H9 (cell line): ENCODE results near the gene TGM4. TPM values are rescaled to one million over a fixed set of nuclear protein-coding genes. Genes with fewer than 3 reads are reported as not detected.

Experiments used
- DNase-seq: peaks from one replicate; pipeline ENCODE4 v3.0.0-alpha.2; 2017
- H2AFZ ChIP-seq: one replicate; pipeline ENCODE4 v1.6.1; 2013; ENCODE audit warnings: mild to moderate bottlenecking, low read length, control low read depth, moderate library complexity
- H2AK5ac ChIP-seq: 2 replicates; pipeline ENCODE4 v1.6.1; 2013; ENCODE audit warnings: low read length, control low read depth, mixed read lengths; ENCODE audit not compliant: insufficient read length
- H2BK120ac ChIP-seq: one replicate; pipeline ENCODE4 v1.6.1; 2013; ENCODE audit warnings: low read depth, mild to moderate bottlenecking, low read length, control low read depth, inconsistent platforms; ENCODE audit not compliant: poor library complexity, severe bottlenecking
- H2BK12ac ChIP-seq: 2 replicates; pipeline ENCODE4 v1.6.1; 2013; ENCODE audit warnings: low read length, control low read depth, mixed read lengths, low read depth; ENCODE audit not compliant: insufficient read length
- H2BK15ac ChIP-seq: 2 replicates; pipeline ENCODE4 v1.6.1; 2013; ENCODE audit warnings: low read depth, low read length, control low read depth
- H2BK20ac ChIP-seq: one replicate; pipeline ENCODE4 v1.6.1; 2013; ENCODE audit warnings: low read depth, mild to moderate bottlenecking, low read length, control low read depth, inconsistent platforms; ENCODE audit not compliant: poor library complexity, severe bottlenecking
- H2BK5ac ChIP-seq: 2 replicates; pipeline ENCODE4 v1.6.1; 2013; ENCODE audit warnings: low read length, control low read depth, mixed read lengths; ENCODE audit not compliant: insufficient read length
- H3K14ac ChIP-seq: 2 replicates; pipeline ENCODE4 v1.6.1; 2013; ENCODE audit warnings: low read length, control low read depth; ENCODE audit not compliant: insufficient read depth
- H3K18ac ChIP-seq: 2 replicates; pipeline ENCODE4 v1.6.1; 2013; ENCODE audit warnings: low read depth, mild to moderate bottlenecking, mixed read lengths, low read length, control low read depth; ENCODE audit not compliant: insufficient read length
- H3K23ac ChIP-seq: 2 replicates; pipeline ENCODE4 v1.6.1; 2013; ENCODE audit warnings: low read length, control low read depth, mixed read lengths, low read depth; ENCODE audit not compliant: insufficient read length
- H3K23me2 ChIP-seq: 2 replicates; pipeline ENCODE4 v1.6.1; 2013; ENCODE audit warnings: low read depth, mild to moderate bottlenecking, mixed read lengths, low read length, control low read depth; ENCODE audit not compliant: insufficient read length, poor library complexity, severe bottlenecking
- H3K27ac ChIP-seq: 2 replicates; pipeline ENCODE4 v1.5.1; 2013; ENCODE audit warnings: low read length, control low read depth, mixed read lengths, low read depth; ENCODE audit not compliant: insufficient read length
- H3K27me3 ChIP-seq: 2 replicates; pipeline ENCODE4 v1.6.1; 2013; ENCODE audit warnings: low read length, control low read depth, inconsistent platforms; ENCODE audit not compliant: insufficient read depth
- H3K4ac ChIP-seq: 2 replicates; pipeline ENCODE4 v1.6.1; 2013; ENCODE audit warnings: low read depth, mild to moderate bottlenecking, control low read depth, inconsistent platforms, low read length, moderate library complexity
- H3K4me1 ChIP-seq: 2 replicates; pipeline ENCODE4 v1.6.1; 2013; ENCODE audit warnings: low read length, control low read depth, inconsistent platforms; ENCODE audit not compliant: insufficient read depth
- H3K4me2 ChIP-seq: 2 replicates; pipeline ENCODE4 v1.6.1; 2013; ENCODE audit warnings: low read length, control low read depth, mixed read lengths; ENCODE audit not compliant: insufficient read length, insufficient read depth
- H3K56ac ChIP-seq: 2 replicates; pipeline ENCODE4 v1.6.1; 2013; ENCODE audit warnings: low read depth, mild to moderate bottlenecking, mixed read lengths, low read length, control low read depth; ENCODE audit not compliant: insufficient read length
- H3K79me1 ChIP-seq: 2 replicates; pipeline ENCODE4 v1.6.1; 2013; ENCODE audit warnings: low read depth, mild to moderate bottlenecking, moderate library complexity, low read length, control low read depth, inconsistent platforms; ENCODE audit not compliant: insufficient read depth, poor library complexity, severe bottlenecking
- H3K79me2 ChIP-seq: 2 replicates; pipeline ENCODE4 v1.6.1; 2013; ENCODE audit warnings: low read length, control low read depth, inconsistent platforms; ENCODE audit not compliant: insufficient read depth
- H3K9ac ChIP-seq: 2 replicates; pipeline ENCODE4 v1.6.1; 2013; ENCODE audit warnings: low read length, control low read depth, mixed read lengths; ENCODE audit not compliant: insufficient read length; ENCODE audit errors: extremely low read depth
- H3K9me3 ChIP-seq: one replicate; pipeline ENCODE4 v1.6.1; 2013; ENCODE audit warnings: low read depth, low read length, inconsistent platforms; ENCODE audit not compliant: control insufficient read depth
- H3T11ph ChIP-seq: one replicate; pipeline ENCODE4 v1.6.1; 2013; ENCODE audit warnings: mild to moderate bottlenecking, low read length, control low read depth, inconsistent platforms
- H4K20me1 ChIP-seq: one replicate; pipeline ENCODE4 v1.6.1; 2013; ENCODE audit not compliant: control insufficient read depth, insufficient read length, insufficient read depth
- H4K5ac ChIP-seq: 2 replicates; pipeline ENCODE4 v1.6.1; 2013; ENCODE audit warnings: low read depth, mild to moderate bottlenecking, mixed read lengths, low read length, control low read depth; ENCODE audit not compliant: insufficient read length
- H4K8ac ChIP-seq: replicated peaks from 2 replicates; pipeline ENCODE4 v1.6.1; 2013; ENCODE audit warnings: low read length, control low read depth, mixed read lengths, low read depth; ENCODE audit not compliant: insufficient read length
- H4K91ac ChIP-seq: 2 replicates; pipeline ENCODE4 v1.6.1; 2013; ENCODE audit warnings: low read depth, mild to moderate bottlenecking, moderate library complexity, mixed read lengths, low read length, control low read depth; ENCODE audit not compliant: insufficient read length
- H3K27ac Mint-ChIP-seq, 3 experiments: 2 replicates in 2 of 3; 3 replicates in 1 of 3; pipeline ENCODE4 v1.8.0; 2020 to 2021; ENCODE audit warnings: mixed read lengths in 3 of 3, mild to moderate bottlenecking in 1 of 3, moderate library complexity in 1 of 3
- H3K27me3 Mint-ChIP-seq: 2 replicates; pipeline ENCODE4 v1.8.0; 2021; ENCODE audit warnings: low read depth, mild to moderate bottlenecking, moderate library complexity, mixed read lengths
- H3K36me3 Mint-ChIP-seq, 3 experiments: 2 replicates in 2 of 3; 3 replicates in 1 of 3; pipeline ENCODE4 v1.8.0; 2020 to 2021; ENCODE audit warnings: low read depth in 3 of 3, mixed read lengths in 3 of 3; ENCODE audit not compliant: insufficient read depth in 1 of 3
- H3K4me1 Mint-ChIP-seq, 2 experiments: 2 replicates each; pipeline ENCODE4 v1.8.0; 2020; ENCODE audit warnings: mixed read lengths in 2 of 2
- H3K4me3 Mint-ChIP-seq, 2 experiments: 2 replicates in 1 of 2; 3 replicates in 1 of 2; pipeline ENCODE4 v1.8.0; 2020 to 2021; ENCODE audit warnings: mild to moderate bottlenecking in 2 of 2, mixed read lengths in 2 of 2, moderate library complexity in 1 of 2
- H3K9me3 Mint-ChIP-seq, 2 experiments: 2 replicates in 1 of 2; 3 replicates in 1 of 2; pipeline ENCODE4 v1.8.0; 2020; ENCODE audit warnings: mild to moderate bottlenecking in 2 of 2, mixed read lengths in 2 of 2, moderate library complexity in 1 of 2
- WGBS: extraction: QIAGEN DNeasy Blood & Tissue Kit; methylation state at CpG from one replicate; pipeline ENCODE4 v1.1.7; 2013; ENCODE audit warnings: missing lambda C conversion rate, low lambda C conversion rate, mixed read lengths; ENCODE audit not compliant: insufficient read length; ENCODE audit errors: extremely low coverage; 5-methylcytosine and 5-hydroxymethylcytosine counted together
- total RNA-seq: library from RNA; stranded (reverse); gene quantifications from 2 replicates; pipeline ENCODE4 v1.2.1, GENCODE V29; 2021
- TF ChIP-seq, protein P1 (sequence below): fragments of 200-600 bp; sonication (generic); conservative IDR thresholded peaks from 3 replicates; pipeline ENCODE4 v1.8.0; 2021; ENCODE audit warnings: antibody characterized with exemption, mild to moderate bottlenecking

The TGM4 gene
- total RNA-seq, 1 experiment from 2014 or later, result not detected

DNA sequence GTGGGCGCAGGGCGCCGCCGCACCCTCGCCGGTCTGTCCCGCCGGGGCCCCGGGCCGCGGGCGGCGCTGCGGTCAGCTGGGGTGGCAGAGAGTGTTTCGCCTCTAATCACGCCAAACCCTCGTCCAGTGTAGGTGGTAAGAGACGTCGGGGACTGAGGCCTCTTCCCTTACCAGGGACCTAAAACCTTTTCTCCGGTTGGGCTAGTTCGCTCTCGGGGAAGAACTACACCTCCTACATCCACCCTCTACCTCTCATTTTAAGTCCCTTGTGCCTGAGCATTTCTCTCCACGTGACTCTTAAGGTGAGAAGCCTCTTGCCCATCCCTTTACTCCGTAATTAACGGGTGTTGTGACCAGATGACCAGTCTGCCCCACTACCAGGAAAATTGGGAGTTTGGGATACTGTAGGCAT is 12.2 kb upstream of the TGM4 start:
- Mint-ChIP-seq H3K27ac (peak overlapping the region; percentile 52 to 86 (median 77); a peak in 4 of 7 replicates), H3K9me3 (no peaks in the 10 kb centered on the region), H3K4me3 (peak overlapping the region; percentile 83 to 91), H3K36me3 (peaks cover 10 to 18% (median 17%) of the 10 kb centered on the region in 3 experiments; a peak in 6 of 7 replicates), H3K27me3 (no peaks in the 10 kb centered on the region), H3K4me1 (peaks cover 8% of the 10 kb centered on the region in 2 experiments)
- Histone ChIP-seq H3K14ac (no peak overlapping the region), H2AK5ac (no peak overlapping the region), H4K8ac (no peak overlapping the region), H4K91ac (no peak overlapping the region), H2AFZ (no peak overlapping the region), H3K4me1 (0 out of 2 replicates have a peak, but pooled peaks cover 2% of the 10 kb centered on the region), H3K56ac (no peak overlapping the region), H3K18ac (no peak overlapping the region), H2BK5ac (no peak overlapping the region), H4K20me1 (no peaks in the 10 kb centered on the region), H3K79me1 (no peaks in the 10 kb centered on the region), H2BK120ac (no peak overlapping the region), H3K27me3 (no peaks in the 10 kb centered on the region), H3T11ph (no peak overlapping the region), H3K9ac (peak overlapping the region; percentile 23), H4K5ac (no peak overlapping the region), H3K9me3 (no peaks in the 10 kb centered on the region), H3K4me2 (peak overlapping the region; percentile 85), H2BK20ac (no peak overlapping the region), H2BK12ac (no peak overlapping the region), H3K4ac (no peak overlapping the region), H3K23me2 (peaks cover 6% of the 10 kb centered on the region), H3K27ac (no peak overlapping the region), H3K23ac (no peak overlapping the region), H2BK15ac (no peak overlapping the region), H3K79me2 (no peaks in the 10 kb centered on the region)
- WGBS, result no CpG with 5 or more reads among the region's 25 CpGs
- TF ChIP-seq, protein P1, sequence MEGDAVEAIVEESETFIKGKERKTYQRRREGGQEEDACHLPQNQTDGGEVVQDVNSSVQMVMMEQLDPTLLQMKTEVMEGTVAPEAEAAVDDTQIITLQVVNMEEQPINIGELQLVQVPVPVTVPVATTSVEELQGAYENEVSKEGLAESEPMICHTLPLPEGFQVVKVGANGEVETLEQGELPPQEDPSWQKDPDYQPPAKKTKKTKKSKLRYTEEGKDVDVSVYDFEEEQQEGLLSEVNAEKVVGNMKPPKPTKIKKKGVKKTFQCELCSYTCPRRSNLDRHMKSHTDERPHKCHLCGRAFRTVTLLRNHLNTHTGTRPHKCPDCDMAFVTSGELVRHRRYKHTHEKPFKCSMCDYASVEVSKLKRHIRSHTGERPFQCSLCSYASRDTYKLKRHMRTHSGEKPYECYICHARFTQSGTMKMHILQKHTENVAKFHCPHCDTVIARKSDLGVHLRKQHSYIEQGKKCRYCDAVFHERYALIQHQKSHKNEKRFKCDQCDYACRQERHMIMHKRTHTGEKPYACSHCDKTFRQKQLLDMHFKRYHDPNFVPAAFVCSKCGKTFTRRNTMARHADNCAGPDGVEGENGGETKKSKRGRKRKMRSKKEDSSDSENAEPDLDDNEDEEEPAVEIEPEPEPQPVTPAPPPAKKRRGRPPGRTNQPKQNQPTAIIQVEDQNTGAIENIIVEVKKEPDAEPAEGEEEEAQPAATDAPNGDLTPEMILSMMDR, result no peak
- no peak for DNase-seq
